Osteocyte (in vitro differentiated cells): ENCODE measurements around the gene EMP2. TPM values are rescaled to one million over a fixed set of nuclear protein-coding genes. Genes with fewer than 3 reads are reported as not detected.

Experiments used
- DNase-seq: peaks from one replicate; pipeline ENCODE4 v3.0.0; 2021; ENCODE audit warnings: mixed read lengths; ENCODE audit not compliant: unreplicated experiment; ENCODE audit errors: extremely low spot score
- H3K27ac Mint-ChIP-seq: one replicate; pipeline ENCODE4 v1.8.0; 2021; ENCODE audit warnings: mild to moderate bottlenecking, mixed read lengths; ENCODE audit not compliant: unreplicated experiment
- H3K27me3 Mint-ChIP-seq: one replicate; pipeline ENCODE4 v1.8.0; 2021; ENCODE audit warnings: mixed read lengths; ENCODE audit not compliant: unreplicated experiment
- H3K36me3 Mint-ChIP-seq: one replicate; pipeline ENCODE4 v1.8.0; 2021; ENCODE audit warnings: mixed read lengths; ENCODE audit not compliant: unreplicated experiment
- H3K4me1 Mint-ChIP-seq: one replicate; pipeline ENCODE4 v1.8.0; 2021; ENCODE audit warnings: mixed read lengths; ENCODE audit not compliant: unreplicated experiment
- H3K4me3 Mint-ChIP-seq: one replicate; pipeline ENCODE4 v1.8.0; 2021; ENCODE audit warnings: mild to moderate bottlenecking, moderate library complexity, mixed read lengths; ENCODE audit not compliant: unreplicated experiment
- H3K9me3 Mint-ChIP-seq: one replicate; pipeline ENCODE4 v1.8.0; 2021; ENCODE audit warnings: mixed read lengths; ENCODE audit not compliant: unreplicated experiment
- total RNA-seq: library from RNA; stranded (reverse); gene quantifications from 2 replicates; pipeline ENCODE4 v1.2.1, GENCODE V29; 2021
- TF ChIP-seq, protein P1 (sequence below): fragments of 200-600 bp; sonication (generic); IDR thresholded peaks from 2 replicates; pipeline ENCODE4 v1.5.0; 2021; ENCODE audit warnings: antibody characterized with exemption, mild to moderate bottlenecking, moderate library complexity

Gene EMP2
- total RNA-seq, 1 donor from 2014 or later, result 5.9 TPM

DNA sequence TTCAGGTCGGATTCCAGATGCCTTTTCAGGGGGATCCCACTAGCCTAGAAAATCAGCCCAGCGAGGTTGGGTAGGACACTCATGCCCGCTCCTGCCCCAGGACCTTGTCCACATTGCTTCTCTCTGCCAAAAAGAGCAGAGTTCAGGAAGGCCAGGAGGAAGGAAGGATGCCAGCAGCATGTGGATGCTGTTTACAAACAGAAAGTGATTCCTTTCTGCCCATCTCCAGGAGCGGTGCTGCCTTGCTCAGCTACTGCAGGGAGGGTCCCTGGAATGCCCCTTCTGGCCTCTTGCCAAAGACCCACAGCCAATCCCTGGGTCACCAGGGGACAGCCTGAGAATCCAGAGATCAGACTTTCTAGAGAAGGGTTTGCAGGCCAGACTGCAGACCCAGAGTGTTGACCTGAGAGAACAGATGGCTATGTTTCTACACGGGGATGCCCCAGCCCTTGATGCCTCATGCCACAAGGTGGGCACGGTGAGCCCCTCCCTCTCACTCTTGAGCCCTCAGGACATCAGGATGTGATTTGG is 32.3 kb upstream of the EMP2 start:
- peaks cover 10% of the 10 kb centered on the region for H3K27me3 Mint-ChIP-seq
- no peak overlapping the region for H3K4me3 Mint-ChIP-seq
- TF ChIP-seq, protein P1, sequence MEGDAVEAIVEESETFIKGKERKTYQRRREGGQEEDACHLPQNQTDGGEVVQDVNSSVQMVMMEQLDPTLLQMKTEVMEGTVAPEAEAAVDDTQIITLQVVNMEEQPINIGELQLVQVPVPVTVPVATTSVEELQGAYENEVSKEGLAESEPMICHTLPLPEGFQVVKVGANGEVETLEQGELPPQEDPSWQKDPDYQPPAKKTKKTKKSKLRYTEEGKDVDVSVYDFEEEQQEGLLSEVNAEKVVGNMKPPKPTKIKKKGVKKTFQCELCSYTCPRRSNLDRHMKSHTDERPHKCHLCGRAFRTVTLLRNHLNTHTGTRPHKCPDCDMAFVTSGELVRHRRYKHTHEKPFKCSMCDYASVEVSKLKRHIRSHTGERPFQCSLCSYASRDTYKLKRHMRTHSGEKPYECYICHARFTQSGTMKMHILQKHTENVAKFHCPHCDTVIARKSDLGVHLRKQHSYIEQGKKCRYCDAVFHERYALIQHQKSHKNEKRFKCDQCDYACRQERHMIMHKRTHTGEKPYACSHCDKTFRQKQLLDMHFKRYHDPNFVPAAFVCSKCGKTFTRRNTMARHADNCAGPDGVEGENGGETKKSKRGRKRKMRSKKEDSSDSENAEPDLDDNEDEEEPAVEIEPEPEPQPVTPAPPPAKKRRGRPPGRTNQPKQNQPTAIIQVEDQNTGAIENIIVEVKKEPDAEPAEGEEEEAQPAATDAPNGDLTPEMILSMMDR, result no peak
- H3K27ac Mint-ChIP-seq, result no peak overlapping the region
- no peaks in the 10 kb centered on the region for H3K36me3 Mint-ChIP-seq
- no peaks in the 10 kb centered on the region for H3K9me3 Mint-ChIP-seq
- peaks cover 3% of the 10 kb centered on the region for H3K4me1 Mint-ChIP-seq
- no peak for DNase-seq

DNA sequence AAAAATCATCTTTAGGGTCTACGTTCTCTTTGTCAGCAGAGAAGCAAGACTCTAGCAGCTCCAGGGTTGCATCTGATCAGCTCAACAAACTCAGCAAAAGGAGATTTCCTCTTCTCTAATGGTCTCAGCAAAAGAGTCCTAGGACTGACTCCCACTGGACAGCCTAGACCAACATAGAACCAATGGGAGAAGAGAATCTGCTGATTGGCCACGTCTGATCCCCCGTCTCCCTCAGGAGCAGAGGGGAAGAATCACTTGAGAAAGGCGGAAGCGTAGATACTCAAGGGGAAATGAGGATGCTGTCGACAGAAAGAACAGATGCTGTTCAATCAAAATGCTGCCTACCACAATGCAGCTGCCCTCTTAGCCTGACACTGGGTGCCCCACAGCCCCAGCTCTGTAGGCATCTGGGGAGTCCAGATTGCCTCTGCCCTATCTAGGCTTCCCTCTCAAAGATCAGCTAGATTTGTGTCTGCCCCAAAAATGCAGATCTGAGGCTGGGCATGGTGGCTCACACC is 31.5 kb upstream of the EMP2 start:
- Mint-ChIP-seq H3K9me3 (no peaks in the 10 kb centered on the region), H3K27ac (no peak overlapping the region), H3K4me3 (no peak overlapping the region), H3K4me1 (no peaks in the 10 kb centered on the region), H3K27me3 (peaks cover 3% of the 10 kb centered on the region), H3K36me3 (no peaks in the 10 kb centered on the region)
- TF ChIP-seq, protein P1, result no peak
- no peak for DNase-seq

DNA sequence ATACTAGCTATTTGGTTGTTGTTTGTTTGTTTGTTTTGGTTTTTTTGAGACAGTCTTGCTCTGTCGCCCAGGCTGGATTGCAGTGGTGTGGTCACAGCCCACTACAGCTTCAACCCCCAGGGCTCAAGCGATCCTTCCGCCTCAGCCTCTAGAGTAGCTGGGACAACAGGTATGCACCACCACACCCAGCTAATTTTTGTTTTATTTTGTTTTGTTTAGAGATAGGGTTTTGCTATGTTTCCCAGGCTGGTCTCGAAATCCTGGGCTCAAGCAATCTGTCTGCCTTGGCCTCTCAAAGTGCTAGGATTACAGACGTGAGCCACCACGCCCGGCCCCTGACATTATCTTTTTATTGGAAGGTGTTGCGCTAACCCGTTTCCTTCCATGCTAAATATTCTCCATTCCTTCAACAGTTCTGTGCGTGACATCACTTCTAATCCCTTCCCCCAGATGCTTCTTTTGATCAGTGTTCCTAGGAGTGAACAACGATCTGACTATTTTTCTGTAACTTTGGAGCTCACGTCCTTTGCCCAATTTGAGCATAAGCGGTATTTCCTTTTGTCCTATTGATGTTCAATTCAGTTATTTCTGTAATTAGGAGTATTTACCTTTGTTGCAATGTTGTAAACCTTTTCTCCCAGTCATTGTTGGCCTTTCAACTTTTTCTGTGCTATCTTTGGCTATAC is 30.2 kb upstream of the EMP2 start:
- Mint-ChIP-seq H3K36me3 (no peaks in the 10 kb centered on the region), H3K27me3 (no peaks in the 10 kb centered on the region), H3K4me1 (no peaks in the 10 kb centered on the region), H3K9me3 (no peaks in the 10 kb centered on the region), H3K4me3 (no peak overlapping the region), H3K27ac (no peak overlapping the region)
- no peak for DNase-seq
- TF ChIP-seq, protein P1, result no peak

DNA sequence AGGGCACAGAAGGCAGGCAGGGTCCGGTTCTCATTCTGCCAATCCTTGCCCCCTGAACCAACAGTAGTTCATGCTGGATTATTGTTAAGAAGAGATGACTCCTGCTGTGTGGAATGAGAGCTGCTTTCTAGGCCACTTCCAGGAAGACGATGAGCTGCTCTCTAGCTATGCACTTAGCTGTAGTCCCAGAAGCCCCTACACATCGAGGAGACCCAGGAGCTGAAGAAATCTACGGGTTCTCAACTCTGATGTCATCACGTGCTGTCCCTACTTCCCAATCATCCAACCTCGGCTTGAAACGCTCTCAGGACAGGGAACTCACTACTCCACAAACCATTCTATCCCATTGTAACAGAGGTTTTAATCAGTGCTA is 29.0 kb upstream of the EMP2 start:
- no peak for DNase-seq
- Mint-ChIP-seq H3K4me3 (no peak overlapping the region), H3K4me1 (no peaks in the 10 kb centered on the region), H3K27me3 (no peaks in the 10 kb centered on the region), H3K27ac (no peak overlapping the region), H3K36me3 (no peaks in the 10 kb centered on the region), H3K9me3 (no peaks in the 10 kb centered on the region)
- TF ChIP-seq, protein P1, result no peak

DNA sequence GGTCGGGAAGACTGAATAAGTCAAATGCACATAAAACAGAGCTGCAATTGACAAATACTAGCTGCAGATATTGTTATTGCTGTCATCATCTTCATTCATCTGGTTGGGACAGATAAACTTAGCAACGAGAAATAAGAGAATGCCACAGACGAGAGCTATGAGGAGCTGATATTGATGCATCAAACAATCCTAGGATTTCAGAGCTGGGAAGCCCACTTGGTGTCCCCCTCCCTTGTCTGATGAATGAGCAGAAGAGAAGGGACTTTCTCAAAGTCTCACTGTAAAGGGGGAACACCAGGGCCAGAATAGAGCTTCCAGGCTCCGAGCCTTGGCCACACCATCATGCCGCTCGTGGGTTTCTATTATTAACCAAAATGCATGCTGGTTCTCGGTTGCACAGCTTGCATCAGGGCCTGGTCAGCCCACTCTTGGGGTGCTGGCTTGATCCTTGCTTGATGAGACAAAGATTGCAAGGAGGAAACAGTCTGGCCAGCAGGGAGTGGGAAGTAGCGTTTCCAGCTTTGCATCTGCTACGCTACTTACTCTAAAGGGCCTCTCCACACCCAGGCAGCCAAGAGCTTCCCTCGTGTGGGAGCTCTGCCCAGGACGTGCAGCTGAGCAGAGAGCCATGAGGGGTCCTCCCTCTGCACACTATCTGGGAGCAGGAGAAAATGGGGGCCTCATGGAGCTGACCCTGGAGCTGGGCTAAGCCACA is 28.4 kb upstream of the EMP2 start:
- Mint-ChIP-seq H3K4me1 (no peaks in the 10 kb centered on the region), H3K27ac (no peak overlapping the region), H3K4me3 (no peak overlapping the region), H3K36me3 (no peaks in the 10 kb centered on the region), H3K27me3 (no peaks in the 10 kb centered on the region), H3K9me3 (no peaks in the 10 kb centered on the region)
- no peak for DNase-seq
- TF ChIP-seq, protein P1, result no peak
